A549 (cell line): ENCODE data around the gene GRID2. TPM values are rescaled to one million over a fixed set of nuclear protein-coding genes. Genes with fewer than 3 reads are reported as not detected.
A peak's percentile ranks its signal among the peaks of the same experiment; 100 is the strongest.

Source experiments
- ATAC-seq, 2 experiments: fragments of 200-7000 bp in 1 of 2; fragments of >200 bp in 1 of 2; cut with Nextera tagmentation in 1 of 2; cut with Tn5 transposase in 1 of 2; 3 replicates each; pipeline versions ENCODE4 v1.8.0 to v1.9.1; 2018 to 2020; ENCODE audit warnings: mild to moderate bottlenecking in 1 of 2, moderate library complexity in 1 of 2
- CTCF ChIA-PET: fragments of 300-600 bp; sonication (Branson Sonifier 250); formaldehyde crosslinking; extraction: SDS; loops from one replicate; lab custom pipeline; 2021; ENCODE audit warnings: antibody characterized with exemption, inconsistent platforms; lab: Yijun Ruan, JAX
- POLR2A ChIA-PET: fragments of 350-600 bp; formaldehyde crosslinking; extraction: SDS; loops from one replicate; lab custom pipeline; 2021; ENCODE audit warnings: antibody characterized with exemption, inconsistent platforms; lab: Yijun Ruan, JAX
- DNase-seq, 2 experiments: peaks; one replicate each; pipeline versions ENCODE4 v3.0.0 to v3.0.0-alpha.2; 2011 to 2016; ENCODE audit warnings: low read depth in 1 of 2, low spot score in 1 of 2
- FAIRE-seq: peaks from 2 replicates; lab custom pipeline; 2011; peaks lifted over from hg19 to GRCh38; lab: Jason Lieb, UNC
- H3K27ac ChIP-seq, 2 experiments: fragments of >200 bp; sonication (Bioruptor Twin); formaldehyde crosslinking; 3 replicates each; pipeline ENCODE4 v1.5.1; 2016 to 2017
- H3K4me1 ChIP-seq: fragments of >200 bp; sonication (Bioruptor Twin); formaldehyde crosslinking; 3 replicates; pipeline ENCODE4 v1.6.1; 2016
- H3K4me2 ChIP-seq: fragments of >200 bp; sonication (Bioruptor Twin); formaldehyde crosslinking; 3 replicates; pipeline ENCODE4 v1.6.1; 2016
- H3K4me3 ChIP-seq: fragments of >200 bp; sonication (Bioruptor Twin); formaldehyde crosslinking; 3 replicates; pipeline ENCODE4 v1.5.1; 2016
- H3K9me3 ChIP-seq: fragments of >200 bp; sonication (Bioruptor Twin); formaldehyde crosslinking; 3 replicates; pipeline ENCODE4 v1.6.1; 2016
- BHLHE40 ChIP-seq: IDR thresholded peaks from 2 replicates; pipeline ENCODE4 v1.6.1; 2012; ENCODE audit warnings: low read depth, low read length, inconsistent platforms
- CBX2 ChIP-seq: fragments of 200-600 bp; sonication (generic); IDR thresholded peaks from 2 replicates; pipeline ENCODE4 v1.6.1; 2016; ENCODE audit warnings: low read depth, mild to moderate bottlenecking, borderline replicate concordance
- CBX8 ChIP-seq: fragments of 200-600 bp; sonication (generic); IDR thresholded peaks from 2 replicates; pipeline ENCODE4 v1.6.1; 2016
- CHD2 ChIP-seq: fragments of 150-350 bp; IDR thresholded peaks from 2 replicates; pipeline ENCODE4 v1.6.1; 2014; ENCODE audit warnings: low read length; ENCODE audit not compliant: partially characterized antibody
- EHF ChIP-seq: fragments of 250-450 bp; sonication (Bioruptor Pico); IDR thresholded peaks from 2 replicates; pipeline ENCODE4 v1.5.0; 2020; ENCODE audit warnings: mild to moderate bottlenecking
- FOSB ChIP-seq: fragments of 250-450 bp; sonication (Bioruptor Pico); IDR thresholded peaks from 2 replicates; pipeline ENCODE4 v1.5.0; 2020; ENCODE audit warnings: mild to moderate bottlenecking, moderate library complexity
- GATA3 ChIP-seq: IDR thresholded peaks from 2 replicates; pipeline ENCODE4 v1.6.1; 2012; ENCODE audit warnings: borderline replicate concordance
- HEYL ChIP-seq: fragments of 250-450 bp; sonication (Bioruptor Pico); IDR thresholded peaks from 2 replicates; pipeline ENCODE4 v1.8.0; 2021; ENCODE audit warnings: mild to moderate bottlenecking, moderate library complexity
- HOXA7 ChIP-seq: fragments of 250-450 bp; sonication (Bioruptor Pico); IDR thresholded peaks from 2 replicates; pipeline ENCODE4 v1.5.0; 2020; ENCODE audit warnings: mild to moderate bottlenecking, moderate library complexity
- HOXB5 ChIP-seq: fragments of 250-450 bp; sonication (Bioruptor Pico); IDR thresholded peaks from 2 replicates; pipeline ENCODE4 v1.5.0; 2020; ENCODE audit warnings: mild to moderate bottlenecking, moderate library complexity
- JUNB ChIP-seq: fragments of >200 bp; sonication (Bioruptor Twin); formaldehyde crosslinking; IDR thresholded peaks from 2 replicates; pipeline ENCODE4 v1.6.1; 2016
- KDM1A ChIP-seq: fragments of 200-600 bp; sonication (generic); IDR thresholded peaks from 2 replicates; pipeline ENCODE4 v1.6.1; 2016; ENCODE audit warnings: low read depth, mild to moderate bottlenecking
- MAZ ChIP-seq: fragments of 150-350 bp; IDR thresholded peaks from 2 replicates; pipeline ENCODE4 v1.6.1; 2014; ENCODE audit warnings: antibody characterized with exemption, low read depth, low read length, borderline replicate concordance
- MYC ChIP-seq: IDR thresholded peaks from 2 replicates; pipeline ENCODE4 v1.6.1; 2012; ENCODE audit warnings: mild to moderate bottlenecking, inconsistent platforms, low read length, improper control_type of control experiment, borderline replicate concordance
- NPAS2 ChIP-seq: fragments of 250-450 bp; sonication (Bioruptor Pico); IDR thresholded peaks from 2 replicates; pipeline ENCODE4 v1.8.0; 2022; ENCODE audit warnings: mild to moderate bottlenecking, moderate library complexity, borderline replicate concordance
- PHF8 ChIP-seq: fragments of 200-600 bp; sonication (generic); IDR thresholded peaks from 2 replicates; pipeline ENCODE4 v1.6.1; 2016; ENCODE audit warnings: low read depth, mild to moderate bottlenecking, antibody characterized with exemption, moderate library complexity, borderline replicate concordance
- RCOR1 ChIP-seq: fragments of 150-350 bp; IDR thresholded peaks from 2 replicates; pipeline ENCODE4 v1.6.1; 2014; ENCODE audit warnings: antibody characterized with exemption, low read length, low read depth
- RFX5 ChIP-seq: fragments of 450-650 bp; IDR thresholded peaks from 2 replicates; pipeline ENCODE4 v1.7.1; 2014; ENCODE audit warnings: antibody characterized with exemption, mild to moderate bottlenecking, moderate library complexity
- RNF2 ChIP-seq: fragments of 200-600 bp; sonication (generic); IDR thresholded peaks from 2 replicates; pipeline ENCODE4 v1.6.1; 2016; ENCODE audit warnings: low read depth, mild to moderate bottlenecking, antibody characterized with exemption, moderate library complexity, borderline replicate concordance
- SREBF2 ChIP-seq: fragments of 450-650 bp; IDR thresholded peaks from 2 replicates; pipeline ENCODE4 v1.6.1; 2014; ENCODE audit warnings: mild to moderate bottlenecking, moderate library complexity
- TP53 ChIP-seq: fragments of 250-450 bp; sonication (Bioruptor Pico); IDR thresholded peaks from 2 replicates; pipeline ENCODE4 v1.5.0; 2021; ENCODE audit warnings: mild to moderate bottlenecking, moderate library complexity
- ZFP36 ChIP-seq: fragments of 450-650 bp; IDR thresholded peaks from 2 replicates; pipeline ENCODE4 v1.6.1; 2014; ENCODE audit warnings: borderline replicate concordance; ENCODE audit not compliant: partially characterized antibody
- ZNF302 ChIP-seq: fragments of 250-450 bp; sonication (Bioruptor Pico); IDR thresholded peaks from 2 replicates; pipeline ENCODE4 v1.9.0; 2021; ENCODE audit warnings: inconsistent platforms, mild to moderate bottlenecking, moderate library complexity
- WGBS: methylation state at CpG from one replicate; pipeline ENCODE4 v1.1.6; 2017; ENCODE audit errors: missing lambda C conversion rate; 5-methylcytosine and 5-hydroxymethylcytosine counted together
- polyA plus RNA-seq, 4 experiments: library from polyadenylated mRNA; depleted of rRNA in 3 of 4; stranded (reverse); fragments of >200 nt; fragmentation: RNase III in 1 of 4; extraction: RNeasy Plus Mini Kit Qiagen cat#74134 plus additional on column Dnase treatment in 1 of 4; gene quantifications; 2 replicates in 3 of 4; 3 replicates in 1 of 4; pipeline ENCODE4 v1.2.3, GENCODE V29; 2011 to 2017
- TF ChIP-seq, protein P1 (sequence below): IDR thresholded peaks from 2 replicates; pipeline ENCODE4 v1.6.1; 2012
- TF ChIP-seq, protein P2 (sequence below): IDR thresholded peaks from 2 replicates; pipeline ENCODE4 v1.6.1; 2012
- TF ChIP-seq, protein P3 (sequence below): fragments of 150-350 bp; IDR thresholded peaks from 2 replicates; pipeline ENCODE4 v1.6.1; 2014; ENCODE audit warnings: low read depth, mild to moderate bottlenecking, low read length

The GRID2 gene
- polyA plus RNA-seq, 2 of the 4 experiments (the other 2 are of a cell fraction), result not detected

DNA sequence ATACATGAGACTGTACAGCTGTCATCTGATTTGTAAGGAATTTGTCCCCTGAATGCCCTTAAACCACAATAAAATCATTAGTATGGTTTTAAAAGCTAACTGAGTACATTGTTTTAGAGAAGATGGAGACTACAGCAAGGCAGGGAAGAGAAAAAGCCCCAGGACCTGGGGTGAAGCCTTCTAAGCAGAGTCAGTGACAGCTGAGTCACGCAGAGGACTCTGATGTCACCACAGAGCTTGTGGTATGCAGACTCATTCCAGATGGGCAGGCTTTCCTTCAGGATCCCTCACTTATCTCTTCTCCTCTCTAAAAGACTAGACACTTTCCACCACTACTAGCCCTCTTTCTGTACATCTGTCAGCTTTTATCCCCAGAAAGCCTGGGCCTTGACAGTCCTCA, 1427.7 kb downstream of the GRID2 start:
- Histone ChIP-seq H3K4me1 (no peaks in the 10 kb centered on the region), H3K9me3 (no peaks in the 10 kb centered on the region), H3K4me2 (no peak overlapping the region), H3K4me3 (no peak overlapping the region), H3K27ac (no peak overlapping the region)
- ChIA-PET POLR2A (no interaction called here), CTCF (interaction anchor here (1.7 kb wide), 1 partner anchor 33 kb away, joined by 3 read pairs; no protein-coding TSS in a partner anchor)
- 31% methylated on average over 1 of the region's 1 CpG for WGBS
- FAIRE-seq (no peak), DNase-seq (no peak), ATAC-seq (0 out of 6 replicates have a peak, but pooled peaks of 1 of the 2 experiments have one; percentile 56)
- TF ChIP-seq GATA3 (no peak), HEYL (CRISPR knock-in tag) (no peak), RNF2 (no peak), HOXB5 (no peak), CHD2 (no peak), FOSB (CRISPR knock-in tag) (no peak), ZNF302 (no peak), RCOR1 (no peak), EHF (CRISPR knock-in tag) (no peak), ZFP36 (no peak), SREBF2 (no peak)
- TF ChIP-seq, protein P1, sequence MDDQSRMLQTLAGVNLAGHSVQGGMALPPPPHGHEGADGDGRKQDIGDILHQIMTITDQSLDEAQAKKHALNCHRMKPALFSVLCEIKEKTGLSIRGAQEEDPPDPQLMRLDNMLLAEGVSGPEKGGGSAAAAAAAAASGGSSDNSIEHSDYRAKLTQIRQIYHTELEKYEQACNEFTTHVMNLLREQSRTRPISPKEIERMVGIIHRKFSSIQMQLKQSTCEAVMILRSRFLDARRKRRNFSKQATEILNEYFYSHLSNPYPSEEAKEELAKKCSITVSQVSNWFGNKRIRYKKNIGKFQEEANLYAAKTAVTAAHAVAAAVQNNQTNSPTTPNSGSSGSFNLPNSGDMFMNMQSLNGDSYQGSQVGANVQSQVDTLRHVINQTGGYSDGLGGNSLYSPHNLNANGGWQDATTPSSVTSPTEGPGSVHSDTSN, result no peak
- TF ChIP-seq, protein P2, sequence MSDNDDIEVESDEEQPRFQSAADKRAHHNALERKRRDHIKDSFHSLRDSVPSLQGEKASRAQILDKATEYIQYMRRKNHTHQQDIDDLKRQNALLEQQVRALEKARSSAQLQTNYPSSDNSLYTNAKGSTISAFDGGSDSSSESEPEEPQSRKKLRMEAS, result no peak
- TF ChIP-seq, protein P3, sequence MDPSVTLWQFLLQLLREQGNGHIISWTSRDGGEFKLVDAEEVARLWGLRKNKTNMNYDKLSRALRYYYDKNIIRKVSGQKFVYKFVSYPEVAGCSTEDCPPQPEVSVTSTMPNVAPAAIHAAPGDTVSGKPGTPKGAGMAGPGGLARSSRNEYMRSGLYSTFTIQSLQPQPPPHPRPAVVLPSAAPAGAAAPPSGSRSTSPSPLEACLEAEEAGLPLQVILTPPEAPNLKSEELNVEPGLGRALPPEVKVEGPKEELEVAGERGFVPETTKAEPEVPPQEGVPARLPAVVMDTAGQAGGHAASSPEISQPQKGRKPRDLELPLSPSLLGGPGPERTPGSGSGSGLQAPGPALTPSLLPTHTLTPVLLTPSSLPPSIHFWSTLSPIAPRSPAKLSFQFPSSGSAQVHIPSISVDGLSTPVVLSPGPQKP, result no peak

DNA sequence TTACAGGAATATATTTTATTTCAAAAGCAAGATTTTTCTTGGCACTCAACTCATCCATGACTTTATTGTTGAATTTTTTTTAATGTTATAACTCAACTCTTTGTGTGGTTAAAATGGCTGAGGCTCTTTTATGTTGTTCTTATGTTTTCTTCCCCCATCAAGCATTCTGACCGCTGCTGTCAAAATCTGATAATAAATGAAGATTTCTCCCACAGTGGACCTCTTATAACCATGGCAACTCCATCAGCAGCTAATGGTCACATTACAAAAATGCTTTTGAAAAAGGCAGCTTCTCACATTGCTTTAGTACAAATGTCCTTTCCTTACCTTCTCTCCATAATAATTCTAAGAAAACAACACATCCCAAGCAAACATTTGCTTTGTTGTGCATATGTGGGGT, 1428.7 kb downstream of the GRID2 start:
- no peak overlapping the region for H3K27ac ChIP-seq
- TF ChIP-seq ZFP36, result no peak
- TF ChIP-seq JUNB, result no peak
- TF ChIP-seq CBX2, result no peak
- no peak for TF ChIP-seq PHF8
- no peak for TF ChIP-seq CBX8
- no peak for TF ChIP-seq TP53 (CRISPR knock-in tag)
- no peak for TF ChIP-seq BHLHE40
- TF ChIP-seq MAZ, result no peak
- no peak for TF ChIP-seq RFX5
- TF ChIP-seq HOXA7 (CRISPR knock-in tag), result no peak
- TF ChIP-seq MYC, result no peak
- TF ChIP-seq NPAS2 (CRISPR knock-in tag), result no peak
- TF ChIP-seq KDM1A, result no peak
- TF ChIP-seq HOXB5, result no peak
- TF ChIP-seq, all 56 proteins: peak for 0
- H3K4me2 ChIP-seq, result no peak overlapping the region
- 10% methylated on average over 1 of the region's 1 CpG for WGBS
- H3K4me1 ChIP-seq, result no peaks in the 10 kb centered on the region
- ChIA-PET CTCF (interaction anchor here (1.7 kb wide), 1 partner anchor 32 kb away, joined by 3 read pairs; no protein-coding TSS in a partner anchor), POLR2A (no interaction called here)
- no peak overlapping the region for H3K4me3 ChIP-seq
- ATAC-seq (no peak), FAIRE-seq (no peak), DNase-seq (no peak)
- no peaks in the 10 kb centered on the region for H3K9me3 ChIP-seq
